Urinary bladder (tissue), 4 donors: ENCODE results near the gene HTR1B. TPM values are rescaled to one million over a fixed set of nuclear protein-coding genes. Genes with fewer than 3 reads are reported as not detected.

Source experiments
- DNase-seq: peaks from one replicate; pipeline ENCODE4 v3.0.0-alpha.2; 2015; ENCODE audit errors: extremely low spot score
- H3K27ac ChIP-seq: one replicate; pipeline ENCODE4 v1.5.1; 2013; ENCODE audit warnings: low read depth, mild to moderate bottlenecking, moderate library complexity
- H3K36me3 ChIP-seq: one replicate; pipeline ENCODE4 v1.6.1; 2013; ENCODE audit warnings: mild to moderate bottlenecking, moderate library complexity; ENCODE audit not compliant: insufficient read depth
- H3K4me1 ChIP-seq: one replicate; pipeline ENCODE4 v1.6.1; 2013; ENCODE audit warnings: mild to moderate bottlenecking, moderate library complexity; ENCODE audit not compliant: insufficient read depth
- H3K4me3 ChIP-seq: one replicate; pipeline ENCODE4 v1.5.1; 2013; ENCODE audit warnings: low read depth, low read length
- WGBS: extraction: QIAGEN DNeasy Blood & Tissue Kit; methylation state at CpG from one replicate; pipeline ENCODE4 v1.1.7; 2013; 5-methylcytosine and 5-hydroxymethylcytosine counted together
- polyA plus RNA-seq: library from polyadenylated mRNA; stranded (reverse); fragments of 200-250 nt; gene quantifications from one replicate; pipeline ENCODE4 v1.2.3, GENCODE V29; 2013
- total RNA-seq: library from RNA; depleted of rRNA; stranded (reverse); fragments of >200 nt; gene quantifications from one replicate; pipeline ENCODE4 v1.2.3, GENCODE V29; 2014
- donor health status: healthy with polysubstance abuse.
- donor health status: healthy.

Gene HTR1B
- total and polyA plus RNA-seq, 2 donors = 0.79 to 1.7 TPM

GRCh38 chr6:77464495-77464867 is 1.2 kb upstream of the HTR1B start:
- Histone ChIP-seq H3K4me1 (no peaks in the 10 kb centered on the region), H3K4me3 (peak overlapping the region; percentile 31), H3K27ac (no peak overlapping the region), H3K36me3 (no peaks in the 10 kb centered on the region)
- 15% methylated on average over 8 of the region's 8 CpGs for WGBS
- DNase-seq = no peak

GRCh38 chr6:77463861-77464494 is 687 bp upstream of the HTR1B start:
- no peak for DNase-seq
- H3K4me3 ChIP-seq = peak overlapping the region; percentile 31
- H3K27ac ChIP-seq = no peak overlapping the region
- H3K4me1 ChIP-seq = no peaks in the 10 kb centered on the region
- no peaks in the 10 kb centered on the region for H3K36me3 ChIP-seq
- WGBS = under 1% methylated on average over 53 of the region's 53 CpGs

GRCh38 chr6:77462359-77463307 is 658 bp downstream of the HTR1B start:
- no peaks in the 10 kb centered on the region for H3K4me1 ChIP-seq
- 3% methylated on average over 55 of the region's 55 CpGs for WGBS
- no peaks in the 10 kb centered on the region for H3K36me3 ChIP-seq
- H3K27ac ChIP-seq = no peak overlapping the region
- DNase-seq = no peak
- H3K4me3 ChIP-seq = peak overlapping the region; percentile 31

- H3K4me3 ChIP-seq = no peak overlapping the region
- 63% methylated on average over 8 of the region's 8 CpGs for WGBS
- H3K36me3 ChIP-seq = no peaks in the 10 kb centered on the region
- H3K4me1 ChIP-seq = no peaks in the 10 kb centered on the region
- no peak overlapping the region for H3K27ac ChIP-seq
- DNase-seq = no peak
Observed at GRCh38 chr6:77461796-77462195, 1.5 kb downstream of the HTR1B start.

- Histone ChIP-seq H3K27ac (no peak overlapping the region), H3K4me1 (no peaks in the 10 kb centered on the region), H3K4me3 (no peak overlapping the region), H3K36me3 (no peaks in the 10 kb centered on the region)
- WGBS = 81% methylated on average over 1 of the region's 1 CpG
- no peak for DNase-seq
Observed at GRCh38 chr6:77458421-77458820, 4.9 kb downstream of the HTR1B start.

GRCh38 chr6:77457720-77458349 is 5.5 kb downstream of the HTR1B start:
- Histone ChIP-seq H3K27ac (no peak overlapping the region), H3K36me3 (no peaks in the 10 kb centered on the region), H3K4me3 (no peak overlapping the region), H3K4me1 (no peaks in the 10 kb centered on the region)
- 20% methylated on average over 6 of the region's 6 CpGs for WGBS
- DNase-seq = no peak

GRCh38 chr6:77456531-77457248 is 6.6 kb downstream of the HTR1B start:
- 33% methylated on average over 5 of the region's 5 CpGs for WGBS
- Histone ChIP-seq H3K27ac (no peak overlapping the region), H3K4me1 (no peaks in the 10 kb centered on the region), H3K36me3 (no peaks in the 10 kb centered on the region), H3K4me3 (no peak overlapping the region)
- no peak for DNase-seq

- H3K4me1 ChIP-seq = no peaks in the 10 kb centered on the region
Observed at GRCh38 chr6:77455271-77455670, 8.0 kb downstream of the HTR1B start.

GRCh38 chr6:77454386-77454785 is 8.9 kb downstream of the HTR1B start:
- DNase-seq = no peak
- Histone ChIP-seq H3K36me3 (no peaks in the 10 kb centered on the region), H3K27ac (no peak overlapping the region), H3K4me3 (no peak overlapping the region), H3K4me1 (no peaks in the 10 kb centered on the region)
- WGBS = 78% methylated on average over 2 of the region's 2 CpGs

More at GRCh38 chr6:77455271-77455670, 8.0 kb downstream of the HTR1B start:
- DNase-seq = no peak
- H3K27ac ChIP-seq = no peak overlapping the region
- H3K36me3 ChIP-seq = no peaks in the 10 kb centered on the region
- no peak overlapping the region for H3K4me3 ChIP-seq

GRCh38 chr6:77451466-77451865 is 11.8 kb downstream of the HTR1B start:
- Histone ChIP-seq H3K36me3 (no peaks in the 10 kb centered on the region), H3K4me1 (no peaks in the 10 kb centered on the region), H3K4me3 (no peak overlapping the region), H3K27ac (no peak overlapping the region)
- WGBS = 70% methylated on average over 4 of the region's 4 CpGs
- no peak for DNase-seq

- Histone ChIP-seq H3K4me3 (no peak overlapping the region), H3K27ac (no peak overlapping the region), H3K36me3 (no peaks in the 10 kb centered on the region), H3K4me1 (no peaks in the 10 kb centered on the region)
- DNase-seq = no peak
Observed at GRCh38 chr6:77450924-77451323, 12.4 kb downstream of the HTR1B start.

- DNase-seq = no peak
- H3K4me3 ChIP-seq = no peak overlapping the region
- H3K27ac ChIP-seq = no peak overlapping the region
- H3K36me3 ChIP-seq = no peaks in the 10 kb centered on the region
- WGBS = 34% methylated on average over 3 of the region's 3 CpGs
- H3K4me1 ChIP-seq = no peaks in the 10 kb centered on the region
Observed at GRCh38 chr6:77448546-77448945, 14.7 kb downstream of the HTR1B start.

- Histone ChIP-seq H3K4me1 (no peaks in the 10 kb centered on the region), H3K4me3 (no peak overlapping the region), H3K27ac (no peak overlapping the region), H3K36me3 (no peaks in the 10 kb centered on the region)
- DNase-seq = no peak
- WGBS = 28% methylated on average over 1 of the region's 1 CpG
Observed at GRCh38 chr6:77447254-77447653, 16.0 kb downstream of the HTR1B start.
